GM21576 (cell line): ENCODE results near the gene NMRK1.

ENCODE experiments used
- ATAC-seq: cut with Tn5 transposase; IDR thresholded peaks from one replicate; pipeline ENCODE4 v1.9.1; 2021; ENCODE audit warnings: mild to moderate bottlenecking, moderate library complexity; ENCODE audit not compliant: unreplicated experiment

The NMRK1 gene

DNA sequence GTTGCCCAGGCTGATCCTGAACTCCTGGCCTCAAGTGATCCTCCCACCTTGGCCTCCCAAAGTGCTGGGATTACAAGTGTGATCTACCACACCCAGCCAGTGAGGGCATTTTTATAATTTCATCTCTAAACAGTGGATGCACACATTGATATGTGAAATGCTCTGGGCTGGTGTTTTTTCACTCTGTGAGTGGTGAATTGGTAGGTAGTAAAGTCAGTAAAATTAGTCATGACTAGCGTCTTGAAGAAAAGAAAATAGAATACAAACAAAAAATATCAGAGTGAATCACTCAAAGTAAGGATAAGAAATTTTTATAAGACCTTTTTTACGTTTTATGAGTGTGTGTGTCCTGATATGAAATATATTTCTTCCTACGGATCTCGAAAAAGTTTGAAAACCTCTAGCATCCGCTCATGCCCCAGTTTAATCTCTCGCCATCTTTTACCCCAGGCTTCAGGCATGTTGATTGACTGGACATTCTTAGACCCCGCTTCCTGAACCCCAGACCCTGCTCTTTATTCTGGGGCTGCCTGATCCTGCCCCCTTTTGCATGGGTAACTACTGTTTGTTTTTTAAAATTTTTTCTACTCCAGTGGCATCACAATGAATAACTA lies 14.3 kb upstream of the NMRK1 start:
- no peak for ATAC-seq

DNA sequence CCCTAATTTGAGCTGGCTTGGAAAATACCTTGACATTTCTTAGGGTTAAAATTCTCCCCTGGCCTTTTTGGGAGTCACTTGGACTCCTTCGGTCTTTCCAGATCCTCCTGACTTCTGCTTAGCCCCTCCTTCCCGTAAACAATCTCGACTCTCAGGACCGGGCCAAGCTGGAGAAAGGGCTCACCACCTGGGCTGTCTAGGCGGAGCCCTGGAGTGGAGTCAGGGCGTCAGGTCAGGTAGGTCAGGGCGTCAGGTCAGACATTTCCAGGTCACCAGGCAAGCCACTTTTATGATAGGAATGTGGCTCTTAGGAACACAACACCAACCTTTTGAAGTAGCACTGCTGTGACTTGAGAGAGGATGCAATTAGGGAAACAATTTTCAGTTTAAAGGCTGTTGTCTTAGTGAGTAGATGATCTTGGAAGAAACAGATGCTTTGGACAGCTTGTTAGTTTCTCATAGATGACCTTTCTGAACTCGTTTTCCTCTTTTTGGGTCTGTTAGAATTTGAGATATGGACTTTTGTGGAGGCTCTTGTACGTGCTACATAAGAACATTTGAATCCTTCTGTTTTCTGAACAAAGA lies 13.1 kb upstream of the NMRK1 start:
- ATAC-seq = no peak

DNA sequence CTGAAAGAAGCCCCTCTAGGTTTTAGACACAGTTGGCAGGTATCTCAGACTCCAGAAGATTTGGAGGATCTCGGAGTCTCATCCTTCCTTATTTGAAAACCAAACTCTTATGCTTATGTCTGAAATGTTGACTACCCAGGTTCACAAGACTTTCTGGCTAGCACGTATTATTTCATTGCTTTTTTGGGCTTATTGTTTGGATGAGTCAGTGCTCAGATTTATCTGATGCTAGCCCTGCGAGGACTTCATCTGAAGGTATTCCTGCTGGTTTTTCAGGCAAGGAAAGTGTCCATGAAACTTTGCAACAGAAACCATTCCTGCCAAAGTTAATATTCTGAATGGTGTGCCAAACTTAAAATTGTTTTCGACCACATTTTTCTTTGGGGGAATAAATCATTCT lies 8.8 kb upstream of the NMRK1 start:
- no peak for ATAC-seq

DNA sequence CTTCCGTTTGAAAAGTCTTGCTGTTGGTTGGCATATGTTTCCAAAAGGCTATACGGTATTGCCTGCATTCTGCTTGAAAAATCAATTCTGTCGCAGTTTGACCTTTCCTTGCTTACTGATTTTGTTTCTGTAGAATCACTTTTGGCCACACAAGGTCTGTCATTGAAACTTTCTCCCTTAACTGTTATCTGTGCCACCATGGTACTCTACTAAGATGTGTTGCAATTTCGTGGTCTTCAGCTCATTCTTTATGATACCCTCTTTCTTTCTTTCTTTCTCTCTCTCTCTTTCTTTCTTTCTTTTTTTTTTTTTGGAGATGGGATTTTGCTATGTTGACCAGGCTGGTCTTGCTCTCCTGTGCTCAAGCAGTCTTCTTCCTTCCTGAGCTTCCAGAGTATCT lies 4.8 kb upstream of the NMRK1 start:
- ATAC-seq = no peak

DNA sequence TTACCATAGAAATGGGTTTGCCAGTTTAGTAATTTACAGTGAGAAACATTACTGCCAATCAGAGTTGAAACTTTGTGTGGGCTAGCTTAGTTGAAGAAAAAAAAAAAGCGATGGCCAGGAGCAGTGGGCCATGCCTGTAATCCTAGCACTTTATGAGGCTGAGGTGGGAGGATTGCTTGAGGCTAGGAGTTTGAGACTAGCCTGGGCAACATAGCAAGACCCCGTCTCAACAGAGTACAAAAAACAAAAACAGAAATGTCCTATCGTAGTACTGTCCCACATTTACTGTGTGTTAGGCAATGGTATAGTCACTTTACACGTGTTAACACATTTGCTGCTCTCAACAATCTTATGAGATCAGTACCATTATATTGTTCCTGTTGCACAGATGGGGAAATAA lies 2.6 kb upstream of the NMRK1 start:
- no peak for ATAC-seq

DNA sequence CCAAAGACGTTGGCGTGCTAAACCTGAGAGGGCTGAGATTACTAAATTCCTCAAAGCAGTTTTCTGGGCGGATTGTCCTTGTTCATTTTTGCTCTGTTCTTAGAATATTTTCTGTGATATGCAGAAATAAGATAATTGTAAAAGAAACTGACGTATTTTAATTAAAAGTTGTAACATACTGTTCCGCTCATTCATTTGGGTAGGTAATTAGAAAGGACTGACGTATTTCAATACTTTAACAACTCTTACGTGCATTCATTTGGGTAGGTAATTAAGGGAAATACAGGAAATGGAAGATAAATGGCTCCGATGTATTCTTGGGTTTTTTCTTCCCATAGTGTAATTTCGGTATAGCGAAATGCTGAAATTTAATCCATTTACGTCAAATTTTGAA lies 1.4 kb upstream of the NMRK1 start:
- no peak for ATAC-seq

DNA sequence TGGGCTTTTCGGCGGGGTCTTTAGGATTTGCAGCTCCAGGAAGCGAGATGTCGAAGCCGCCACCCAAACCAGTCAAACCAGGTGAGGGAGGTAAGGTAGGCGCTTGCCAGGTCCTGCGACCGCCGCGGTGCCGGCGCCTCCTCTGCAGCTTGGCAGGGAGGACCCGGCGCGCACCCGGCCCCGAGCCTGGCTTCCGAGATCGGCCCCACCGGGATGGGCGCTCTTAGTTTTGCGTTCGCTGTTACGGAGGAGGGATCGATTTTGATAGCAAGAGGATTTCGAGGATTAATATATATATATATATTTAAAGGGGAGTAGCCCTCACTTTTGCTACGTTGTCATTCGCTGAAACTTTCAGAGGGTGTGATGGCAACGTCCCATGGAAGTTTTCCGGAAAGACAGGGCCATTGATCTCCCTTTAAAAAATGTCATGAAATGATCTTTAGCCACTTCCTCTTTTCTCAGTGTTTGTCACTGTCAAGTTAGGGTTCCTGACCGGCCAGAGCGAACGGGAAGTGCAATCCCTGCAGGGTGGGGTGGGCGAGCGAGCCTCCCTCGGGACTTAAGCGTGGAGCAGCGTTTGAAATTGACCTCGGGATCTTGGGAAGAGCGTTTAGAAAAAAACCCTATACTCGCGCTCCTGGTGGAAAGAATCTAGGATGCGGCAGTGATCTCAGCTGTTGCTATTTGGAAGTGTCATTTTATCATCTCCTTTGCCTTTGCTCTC lies 854 bp upstream of the NMRK1 start:
- ATAC-seq = peak; percentile 37

DNA sequence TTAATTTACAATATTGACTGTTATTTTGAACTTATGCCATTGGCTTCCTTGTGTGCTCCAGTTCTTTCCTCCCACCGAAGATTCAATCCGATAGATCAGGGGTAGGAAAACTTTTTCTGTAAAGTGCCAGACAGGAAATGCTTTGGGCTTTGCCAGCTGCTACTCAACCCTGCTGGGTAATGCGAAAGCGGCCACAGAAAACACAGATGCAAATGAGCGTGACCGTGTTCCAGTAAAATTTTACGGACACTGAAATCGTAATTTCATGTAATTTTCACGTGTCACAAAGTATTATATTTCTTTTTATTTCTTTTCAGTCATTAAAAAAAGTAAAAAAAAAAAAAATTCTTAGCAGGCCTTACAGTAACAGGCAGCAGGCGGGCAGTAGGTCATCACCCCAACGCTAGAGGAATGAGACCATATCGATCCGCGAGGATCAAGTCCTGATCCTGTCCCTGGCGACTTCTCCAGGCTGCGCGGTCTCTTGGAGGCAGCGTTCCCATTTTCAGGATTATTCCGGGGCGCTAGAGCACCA lies 599 bp downstream of the NMRK1 start:
- ATAC-seq = peak; percentile 29

DNA sequence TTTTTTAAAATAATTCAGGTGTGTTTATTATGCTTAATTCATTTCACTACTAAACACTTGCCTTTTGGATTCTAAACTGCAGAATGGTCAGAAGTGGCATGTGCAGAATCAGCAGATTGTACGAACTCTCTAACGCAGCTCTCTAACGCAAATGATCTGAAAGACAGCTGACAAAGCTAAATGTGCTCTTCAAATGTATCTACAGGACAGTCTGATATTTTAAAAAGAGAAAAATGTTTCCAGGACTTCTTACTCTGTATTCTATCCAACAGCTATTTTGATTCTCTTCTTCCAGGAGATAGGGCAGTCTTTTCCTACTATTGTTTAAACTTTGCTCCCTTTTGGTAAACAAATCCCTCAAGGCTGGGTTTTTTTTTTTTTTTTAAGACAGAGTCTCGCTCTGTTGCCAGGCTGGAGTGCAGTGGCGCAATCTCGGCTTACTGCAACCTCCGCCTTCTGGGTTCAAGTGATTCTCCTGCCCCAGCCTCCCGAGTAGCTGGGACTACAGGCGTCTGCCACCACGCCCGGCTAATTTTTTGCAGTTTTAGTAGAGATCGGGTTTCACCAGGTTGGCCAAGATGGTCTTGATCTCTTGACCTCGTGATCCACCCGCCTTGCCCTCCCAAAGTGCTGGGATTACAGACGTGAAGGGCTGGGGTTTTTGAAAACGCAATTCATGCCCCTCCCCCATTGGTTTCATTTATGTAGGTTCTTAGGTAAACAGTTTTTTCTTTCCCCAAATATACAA lies 1.2 kb downstream of the NMRK1 start:
- no peak for ATAC-seq

DNA sequence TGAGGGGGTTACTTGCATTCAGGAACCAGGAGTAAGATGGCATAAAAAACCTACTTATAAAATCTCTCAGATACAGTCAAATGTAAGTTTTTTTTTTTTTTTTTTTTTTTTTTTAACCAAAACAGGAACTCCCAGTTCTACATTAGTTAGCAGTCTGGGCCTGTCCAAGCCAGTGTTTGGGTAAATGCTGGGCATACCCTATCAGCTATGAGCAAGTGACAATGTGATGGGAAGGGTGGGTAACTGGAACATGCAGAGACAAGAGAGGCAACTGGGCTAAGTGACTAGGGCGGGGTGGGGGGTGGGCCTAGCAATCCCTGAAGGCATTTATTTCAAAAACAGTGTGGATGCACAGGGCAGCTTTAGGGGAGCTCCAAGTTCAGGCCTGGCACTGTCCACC lies 2.3 kb downstream of the NMRK1 start:
- no peak for ATAC-seq

DNA sequence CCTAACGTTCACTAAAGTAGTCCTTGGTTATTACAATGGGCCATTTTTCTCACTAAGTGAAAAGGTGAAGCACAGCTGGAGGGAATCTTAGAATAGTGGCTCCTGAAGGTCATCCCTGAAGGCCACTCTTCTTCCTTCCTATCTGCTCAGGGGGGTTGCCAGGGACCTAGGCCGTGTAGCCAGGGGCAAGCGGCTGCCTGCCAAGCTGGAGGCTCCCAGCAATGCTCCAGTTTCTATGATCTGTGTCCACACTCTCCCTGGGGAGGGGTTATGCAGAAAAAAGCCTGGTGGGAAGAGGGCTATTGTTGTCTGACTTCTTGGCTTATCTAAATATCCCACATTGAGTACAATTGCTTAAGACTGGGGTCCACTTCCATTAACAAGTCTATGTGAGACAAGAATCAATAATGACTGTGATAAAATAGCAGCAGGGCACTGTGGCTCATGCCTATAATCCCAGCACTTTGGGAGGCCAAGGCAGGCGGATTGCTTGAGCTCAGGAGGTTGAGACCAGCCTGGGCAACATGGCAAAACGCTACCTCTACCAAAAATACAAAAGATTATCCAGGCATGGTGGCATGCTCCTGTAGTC lies 3.8 kb downstream of the NMRK1 start:
- ATAC-seq = no peak

DNA sequence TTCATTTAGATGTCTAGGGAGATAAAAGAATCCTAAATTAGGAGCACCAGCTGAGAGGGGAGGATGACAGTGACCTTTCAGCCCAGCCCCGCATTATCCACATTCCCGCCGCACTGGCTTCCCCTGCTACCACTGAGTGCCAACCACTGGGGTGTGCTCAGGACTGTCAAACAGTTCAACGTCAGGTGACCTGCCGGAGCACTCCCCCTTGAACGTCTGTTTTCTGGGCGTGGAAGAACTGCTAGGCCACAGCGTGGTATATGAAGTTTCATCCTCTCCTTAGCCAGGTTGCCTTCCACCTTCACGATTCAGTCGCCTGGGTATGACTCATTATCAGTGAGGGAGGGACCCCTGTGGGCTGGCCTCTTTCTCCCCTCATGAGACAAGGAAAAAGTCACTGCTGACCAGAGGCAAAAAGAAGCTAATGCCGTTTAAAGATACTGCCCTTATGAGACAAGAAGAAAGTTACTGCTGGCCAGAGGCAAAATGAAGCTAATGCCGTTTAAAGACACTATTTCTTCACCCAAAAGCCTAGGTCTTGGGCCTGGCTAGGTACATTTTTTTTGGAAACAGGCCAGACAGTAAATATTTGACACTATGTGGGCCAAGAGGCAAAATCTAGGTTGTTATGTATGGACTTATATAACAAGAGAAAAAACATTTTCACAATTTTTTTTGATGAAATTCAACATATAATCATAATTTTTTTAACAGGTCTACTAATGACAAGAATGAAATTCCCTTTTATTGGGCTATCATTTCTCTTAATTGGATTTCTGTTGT lies 4.6 kb downstream of the NMRK1 start:
- ATAC-seq = no peak

DNA sequence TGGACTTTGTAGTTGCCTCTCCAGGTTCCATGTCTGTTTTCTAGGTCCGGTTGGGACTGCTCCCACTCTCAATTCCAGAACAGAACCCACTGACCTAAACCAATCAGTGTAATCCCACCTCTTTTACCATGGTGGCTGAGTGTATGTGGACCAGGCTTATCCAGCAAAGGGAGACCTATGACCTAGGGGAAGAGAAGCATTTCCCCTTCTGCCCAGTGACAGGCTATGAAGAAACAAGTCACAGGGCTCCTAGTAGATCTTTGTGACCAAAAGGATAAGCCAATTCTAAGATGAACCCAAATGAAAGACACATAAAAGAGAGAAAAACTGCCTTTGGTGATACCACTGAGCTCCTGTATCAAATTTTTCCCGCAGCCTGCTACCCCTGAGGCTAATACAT lies 6.3 kb downstream of the NMRK1 start:
- ATAC-seq = no peak

DNA sequence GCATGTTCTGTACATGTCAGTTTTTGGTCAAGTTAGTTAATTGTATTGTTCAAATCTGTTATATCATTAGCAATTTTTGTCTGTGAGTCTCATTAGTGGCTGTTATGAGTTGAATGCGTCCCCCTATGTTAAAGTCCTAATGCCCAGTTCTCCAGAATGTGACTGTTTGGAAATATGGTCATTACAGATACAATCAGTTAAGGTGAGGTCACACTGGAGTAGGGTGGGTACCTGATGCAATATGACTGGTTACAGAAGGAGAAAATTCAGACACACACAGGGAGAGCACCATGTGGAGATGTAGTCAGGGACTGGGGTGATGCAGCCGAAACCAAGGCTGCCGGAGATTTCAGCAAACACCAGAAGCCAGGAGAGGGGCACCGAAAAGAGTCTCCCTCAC lies 15.1 kb downstream of the NMRK1 start:
- ATAC-seq = no peak

DNA sequence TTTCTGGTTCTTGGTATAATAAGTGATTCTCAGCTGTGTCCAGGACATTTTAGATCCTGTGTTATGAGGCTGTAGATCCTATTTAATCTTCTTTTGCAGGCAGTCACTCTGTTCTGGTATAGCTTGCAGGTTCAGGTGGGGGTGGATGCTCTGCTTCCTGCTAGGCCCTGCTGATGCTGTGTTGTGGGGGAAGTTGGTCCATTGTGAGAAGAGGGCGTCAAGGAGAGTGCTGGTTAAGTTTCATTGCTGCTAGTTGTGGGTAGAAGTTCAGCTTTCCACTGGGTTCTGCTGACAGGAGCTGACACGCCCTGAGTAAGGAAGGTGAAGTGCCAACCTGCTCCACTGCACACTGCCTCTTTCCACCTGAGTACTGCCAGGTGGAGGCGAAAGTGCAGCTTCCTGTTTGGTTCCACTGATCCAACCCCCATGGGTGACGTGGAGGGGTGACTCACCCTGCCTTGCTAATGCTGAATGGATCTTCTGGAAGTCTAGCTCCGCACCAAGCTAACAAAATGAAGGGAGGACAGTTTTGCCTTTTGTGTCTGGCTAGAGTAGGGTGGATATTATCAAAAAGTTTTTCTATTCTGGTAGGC lies 16.3 kb downstream of the NMRK1 start:
- peak; percentile 67 for ATAC-seq

DNA sequence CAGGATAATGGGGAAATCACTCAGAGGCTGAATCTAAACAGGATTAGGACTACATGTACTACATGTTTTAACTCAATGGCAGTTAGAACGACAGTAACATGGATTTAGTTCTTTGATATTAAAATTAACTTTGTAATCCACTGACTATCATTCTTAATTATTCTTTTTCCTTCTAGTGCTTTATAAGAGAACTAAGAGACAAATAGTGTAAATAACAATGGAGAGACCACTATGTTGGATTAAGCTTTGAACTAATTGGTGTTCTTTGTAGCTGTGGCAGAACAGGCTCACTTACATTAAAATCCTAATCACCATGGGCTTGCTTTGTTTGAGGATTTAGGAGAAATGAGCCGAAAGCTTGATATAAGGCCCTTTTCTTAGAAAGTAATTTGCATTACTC lies 18.8 kb downstream of the NMRK1 start:
- ATAC-seq = no peak

DNA sequence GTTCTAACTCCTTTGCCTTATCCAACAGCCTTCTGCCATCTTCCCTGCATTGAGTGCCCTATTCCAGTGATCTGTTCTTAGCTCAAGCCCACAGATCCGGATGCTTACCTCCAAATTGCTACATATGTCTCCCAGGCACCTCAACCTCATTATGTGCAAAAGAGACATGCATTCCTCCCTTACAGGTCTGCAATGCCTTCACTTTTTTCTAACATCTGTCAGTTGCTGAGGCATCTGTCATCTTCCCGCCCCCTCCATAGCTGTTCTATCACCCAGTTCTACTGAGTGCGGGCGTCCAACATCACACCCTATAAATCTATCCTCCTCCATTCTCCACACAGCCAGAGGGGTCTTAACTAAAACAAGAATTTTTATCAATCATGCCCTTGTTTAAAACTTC lies 20.1 kb downstream of the NMRK1 start:
- ATAC-seq = no peak

DNA sequence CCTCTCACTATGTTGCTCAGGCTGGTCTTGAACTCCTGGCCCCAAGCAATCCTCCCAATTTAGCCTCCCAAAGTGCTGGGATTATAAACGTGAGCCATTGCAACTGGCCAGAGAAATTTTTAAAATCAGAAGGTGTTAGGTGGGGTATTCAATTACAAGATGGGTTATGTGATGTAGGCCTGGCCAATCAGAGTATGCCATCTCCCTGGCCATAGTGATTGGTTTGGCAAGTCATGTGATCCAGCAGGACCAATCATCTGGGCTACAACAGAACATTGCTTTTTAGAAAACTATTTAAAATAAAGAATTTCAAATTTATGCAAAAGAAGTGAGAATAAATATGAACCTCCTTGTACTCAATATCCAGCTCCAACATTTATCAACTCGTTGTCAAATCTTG lies 22.4 kb downstream of the NMRK1 start:
- no peak for ATAC-seq

DNA sequence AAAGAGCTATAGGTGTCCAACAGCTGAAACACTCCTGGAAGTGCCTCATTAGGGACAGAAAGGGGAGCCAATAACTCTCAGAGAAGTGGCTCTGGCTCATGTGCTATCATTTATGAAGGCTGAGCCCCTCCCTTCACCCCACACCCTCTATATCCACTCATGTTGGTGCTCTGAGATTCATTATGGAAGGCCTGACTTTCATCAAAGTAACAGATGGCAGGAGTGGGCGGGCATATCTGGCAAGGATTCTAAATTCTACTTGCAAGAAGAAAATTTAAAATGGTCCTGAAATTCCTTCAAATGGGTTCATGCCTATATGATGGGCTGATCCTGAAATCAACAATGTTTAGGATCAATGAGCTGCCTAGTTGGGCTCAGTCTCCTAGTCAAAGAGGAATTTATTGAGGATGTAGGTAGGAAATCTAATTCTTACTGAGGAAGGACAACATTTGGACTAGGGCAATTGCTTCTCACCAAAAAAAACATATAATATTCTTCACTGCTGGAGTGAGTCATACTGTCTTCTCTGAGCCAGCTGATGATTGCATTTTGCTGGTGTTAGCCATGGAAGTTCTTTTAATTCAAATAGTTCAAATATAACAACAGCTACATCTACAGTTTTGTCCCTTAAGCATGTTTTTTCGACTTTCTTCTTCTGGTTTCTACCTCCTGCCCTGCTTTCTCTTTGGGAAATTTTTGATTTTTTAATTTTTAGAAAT lies 23.5 kb downstream of the NMRK1 start:
- no peak for ATAC-seq
